NCI-H526 (cell line): Measurements from ENCODE around the gene CARD10.

ENCODE experiments used
- DNase-seq, 2 experiments: peaks; one replicate each; lab custom pipeline; 2025; lab: John Stamatoyannopoulos, UW

CARD10 gene

DNA sequence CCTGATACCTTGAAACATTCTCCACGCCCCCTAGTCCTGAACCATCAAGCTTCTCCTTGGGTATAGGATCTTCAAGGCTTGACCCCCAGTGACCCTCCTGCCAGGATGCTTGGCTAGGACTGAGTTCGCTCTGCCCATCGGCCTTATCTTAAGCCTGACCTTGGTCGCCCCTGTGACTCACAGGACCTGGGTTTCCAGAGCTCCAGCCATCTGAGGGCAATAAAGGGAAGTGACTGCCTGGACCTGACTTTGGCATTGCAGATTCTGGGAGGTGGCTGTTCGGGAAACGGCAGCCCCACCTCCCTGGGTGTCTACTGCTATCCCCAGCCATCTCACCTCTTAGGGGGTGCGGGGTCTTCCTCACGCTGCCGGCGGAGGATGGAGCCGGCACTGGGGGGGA is 15.4 kb downstream of the CARD10 start:
- no peak for DNase-seq

DNA sequence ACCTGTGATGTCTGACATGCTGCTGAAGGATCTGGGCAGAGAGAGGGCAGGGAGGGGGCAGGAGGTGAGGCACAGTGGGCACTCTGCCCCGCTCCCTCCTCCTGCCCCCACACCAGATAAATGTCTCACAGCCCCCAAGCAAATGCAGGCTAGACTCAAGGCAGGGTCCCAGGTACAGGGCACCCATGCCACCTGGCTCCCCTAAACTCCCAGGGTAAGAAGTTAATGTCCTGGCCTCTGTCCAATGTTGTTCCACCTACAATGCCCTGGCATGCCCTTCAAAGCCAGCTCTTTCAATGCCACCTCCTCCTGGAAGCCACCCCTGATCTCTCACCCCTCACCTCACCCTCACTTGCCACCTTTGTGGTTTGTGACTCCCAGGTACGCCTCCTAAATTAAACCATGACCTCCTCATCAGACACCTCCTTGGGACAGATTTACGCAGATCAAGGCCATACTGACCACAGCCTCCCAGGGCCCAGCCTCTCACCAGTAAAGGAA is 16.0 kb downstream of the CARD10 start:
- DNase-seq, result no peak

DNA sequence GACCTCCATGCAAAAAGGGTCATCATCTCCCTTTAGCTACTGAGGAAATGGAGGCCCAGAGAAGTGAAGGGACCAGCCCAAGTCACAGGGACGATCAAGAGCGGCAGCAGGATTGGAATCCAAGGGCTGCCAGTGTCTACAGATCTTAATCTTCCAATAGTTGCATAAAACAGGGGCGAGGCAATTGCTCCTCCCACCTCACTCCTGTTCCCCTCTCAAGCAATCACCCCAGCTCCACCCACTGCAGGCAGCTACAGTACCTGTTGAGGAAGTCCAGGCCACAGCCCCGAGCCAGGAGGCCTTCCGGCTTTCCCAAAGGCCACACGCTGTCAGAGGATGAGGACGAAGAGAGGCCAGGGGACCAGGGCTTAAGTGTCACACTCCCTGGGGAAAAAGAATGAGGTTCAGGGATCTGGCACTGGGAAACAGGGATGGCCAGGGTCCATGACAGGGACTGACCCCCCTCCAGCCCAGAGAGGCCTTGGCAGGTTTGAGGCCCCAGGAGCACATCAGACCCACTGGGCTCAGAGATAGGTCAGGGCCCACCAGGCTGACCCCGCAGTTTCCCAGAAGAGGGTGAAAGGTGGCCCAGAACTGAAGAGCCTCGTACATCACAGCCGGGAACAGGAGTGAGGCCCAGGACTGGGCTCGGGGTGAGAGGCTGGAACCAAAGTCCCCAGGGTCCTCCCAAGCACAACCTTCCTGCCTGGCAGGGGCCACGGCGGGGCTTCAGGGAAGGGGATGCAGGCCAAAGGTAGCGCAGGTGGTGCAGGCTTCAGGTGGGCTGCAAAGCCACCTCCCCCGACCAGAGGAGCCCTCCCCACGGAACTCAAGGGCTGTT is 16.7 kb downstream of the CARD10 start:
- DNase-seq, result peak; percentile 47 to 75

DNA sequence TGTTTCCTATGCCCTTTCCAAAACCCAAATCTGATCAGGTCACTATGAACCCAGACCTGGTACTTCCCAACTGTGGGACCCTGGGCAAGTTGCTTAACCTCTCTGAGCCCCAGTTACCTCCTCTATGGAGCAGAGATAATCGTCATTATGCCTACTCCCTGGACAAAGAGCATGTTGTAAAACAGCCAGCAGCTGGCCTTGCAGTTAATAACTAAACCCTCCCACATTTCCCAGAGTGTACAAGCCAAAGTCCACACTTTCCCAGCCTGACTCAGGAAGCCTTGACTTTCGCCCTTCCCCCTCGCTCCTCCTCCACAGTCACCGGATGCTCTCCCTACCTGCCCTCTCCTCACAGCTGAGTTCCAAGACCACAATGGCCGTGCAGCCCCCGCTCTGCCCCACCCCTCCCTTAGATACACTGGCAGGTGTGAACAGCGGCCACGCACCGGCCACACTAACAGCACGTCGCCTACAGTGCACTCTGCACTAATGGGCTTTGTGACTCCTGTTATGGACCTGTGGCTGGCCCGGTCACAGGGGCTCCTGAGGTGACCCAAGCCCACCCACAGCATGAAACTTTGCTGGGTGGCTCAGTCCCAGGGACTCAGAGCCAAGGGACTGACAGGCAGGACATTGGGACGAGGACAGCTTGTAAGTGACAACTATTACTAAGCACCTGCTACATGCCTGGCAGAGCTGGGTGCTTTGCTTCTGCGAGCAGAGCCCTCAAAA is 17.4 kb downstream of the CARD10 start:
- peak; percentile 92 for DNase-seq

DNA sequence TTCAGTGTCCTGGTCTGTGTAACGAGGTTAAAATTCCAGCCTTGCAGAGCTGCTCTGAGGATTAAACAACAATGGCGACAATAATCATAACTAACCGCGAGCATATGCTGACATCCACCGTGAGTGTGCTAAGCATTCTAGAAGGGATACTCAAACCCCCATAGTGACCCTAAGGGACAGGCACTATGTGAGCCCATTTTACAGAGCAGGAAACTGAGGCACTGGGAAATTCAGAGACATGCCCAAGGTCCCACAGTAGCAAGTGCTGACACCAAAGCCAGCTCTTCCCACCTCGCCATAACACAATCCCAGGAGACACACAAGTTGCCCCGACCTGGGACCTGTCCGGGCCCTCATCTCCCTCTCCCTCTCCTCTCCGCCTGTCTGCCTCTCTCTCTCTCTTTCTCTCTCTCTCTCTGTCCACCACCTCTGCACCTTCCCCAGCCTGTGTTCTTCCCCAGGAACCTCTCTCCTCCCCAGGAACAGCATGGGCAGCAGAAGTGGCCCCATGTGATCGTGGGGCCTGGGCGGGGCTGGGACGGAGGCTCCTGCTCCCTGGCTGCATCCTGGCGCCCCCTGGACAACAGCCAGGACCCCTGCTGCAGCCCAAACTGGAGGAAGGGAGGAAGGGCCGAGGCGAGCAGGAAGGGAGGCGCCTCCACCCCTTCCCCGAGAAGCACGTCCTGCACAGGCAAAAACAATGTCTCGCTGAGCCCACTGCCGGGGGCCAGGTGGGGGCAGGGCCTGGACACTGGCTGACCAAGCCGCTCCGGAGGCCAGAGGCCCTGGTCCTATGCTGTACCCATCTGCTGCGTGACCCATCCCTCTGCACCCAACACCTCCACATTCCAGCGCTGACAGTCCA is 18.2 kb downstream of the CARD10 start:
- DNase-seq, result no peak

DNA sequence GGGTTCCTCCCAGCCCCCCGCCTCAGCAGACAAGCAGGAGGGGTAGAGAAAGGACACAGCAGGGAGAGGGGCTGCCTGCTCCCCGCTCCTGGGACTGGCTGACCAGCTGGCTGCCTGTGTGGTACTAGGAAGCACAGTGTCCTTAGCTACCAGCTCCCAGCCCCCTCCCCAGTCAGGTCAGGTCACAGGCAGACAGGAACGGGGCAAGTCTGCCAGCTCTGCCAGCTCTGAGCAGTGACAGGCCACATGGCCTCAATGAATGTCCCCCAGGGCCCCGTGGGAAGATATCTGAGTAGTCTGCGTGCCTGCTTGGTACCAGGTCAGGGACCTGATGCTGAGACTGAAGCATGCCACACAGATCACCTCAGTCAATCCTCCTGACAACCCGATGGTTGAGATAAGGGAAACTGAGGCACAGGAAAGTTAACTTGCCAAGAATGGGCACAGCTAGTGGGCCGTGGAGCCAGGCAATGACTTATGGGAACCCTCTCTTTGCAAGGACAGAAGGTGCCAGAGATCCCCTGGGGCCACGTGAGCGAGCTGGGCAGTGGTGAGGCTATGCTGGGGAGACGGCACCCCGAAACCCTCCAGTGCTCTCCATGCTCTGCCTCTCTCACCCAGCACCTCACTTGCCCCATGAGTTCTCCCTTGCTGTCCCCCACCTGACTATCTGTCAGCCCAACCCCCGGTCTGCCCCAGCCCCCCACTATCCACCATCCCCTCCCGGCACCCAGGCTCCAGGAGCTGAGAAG is 19.2 kb downstream of the CARD10 start:
- no peak for DNase-seq

DNA sequence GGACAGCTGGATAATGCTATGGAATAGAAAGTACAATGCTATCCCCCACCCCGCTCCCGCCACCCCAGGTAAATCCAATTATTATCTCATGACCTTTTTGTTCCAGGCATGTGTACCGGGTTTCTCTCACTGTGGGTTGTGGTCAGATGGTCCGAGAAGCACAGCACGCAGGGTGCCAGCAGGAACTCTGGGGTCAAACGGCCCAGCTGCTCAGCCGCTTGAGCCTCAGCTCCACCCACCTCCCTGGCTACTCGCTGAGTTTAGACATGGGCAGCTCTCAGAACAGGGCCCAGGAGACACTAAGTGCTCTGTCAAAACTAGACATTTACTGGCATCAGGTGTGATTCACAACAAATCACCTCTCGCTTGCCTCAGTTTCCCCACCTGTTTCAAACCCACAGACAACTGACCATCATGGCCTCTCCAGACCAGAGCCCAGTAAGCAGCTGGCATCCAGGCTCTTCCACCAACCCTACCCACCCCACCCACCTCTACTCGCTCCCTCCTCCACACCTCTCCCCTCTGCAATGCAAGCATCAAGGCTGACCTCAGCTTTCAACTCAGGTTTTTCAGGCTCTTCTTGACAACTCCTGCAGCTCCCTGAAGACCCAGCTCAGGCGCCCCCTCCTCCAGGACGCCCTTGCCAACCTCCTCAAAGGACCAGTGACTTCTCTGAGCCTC is 20.0 kb downstream of the CARD10 start:
- DNase-seq, result no peak

DNA sequence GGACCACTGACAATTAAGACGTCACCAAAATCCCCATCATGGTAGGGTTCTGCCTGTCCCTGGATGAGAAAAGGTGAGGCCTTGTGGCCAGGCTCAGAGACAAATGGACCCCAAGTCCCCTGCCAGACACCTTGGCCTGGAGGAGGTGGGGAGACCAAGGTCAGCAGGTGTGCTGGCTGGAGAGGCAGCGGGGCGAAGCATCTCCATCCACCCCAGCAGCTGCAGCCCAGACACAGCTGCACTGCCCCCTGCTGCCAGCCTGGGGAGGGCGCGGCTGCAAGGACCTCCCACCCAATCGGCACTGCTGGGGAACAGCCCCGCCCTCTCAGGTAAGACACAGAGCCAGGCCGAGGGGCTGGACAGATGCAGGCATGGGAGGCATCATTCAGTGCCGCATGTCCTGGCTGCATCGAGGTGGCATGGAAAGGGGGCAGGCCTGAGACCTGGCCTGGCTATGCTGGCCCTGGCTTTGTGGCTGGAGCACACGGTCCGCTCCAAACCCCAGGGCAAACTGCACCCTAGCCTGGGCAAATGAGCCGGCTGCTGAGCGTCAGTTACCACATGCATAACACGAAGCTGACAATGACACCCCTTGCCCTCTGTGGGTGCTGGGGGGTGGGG is 20.8 kb downstream of the CARD10 start:
- DNase-seq, result peak in 1 of 2 experiments; percentile 79

DNA sequence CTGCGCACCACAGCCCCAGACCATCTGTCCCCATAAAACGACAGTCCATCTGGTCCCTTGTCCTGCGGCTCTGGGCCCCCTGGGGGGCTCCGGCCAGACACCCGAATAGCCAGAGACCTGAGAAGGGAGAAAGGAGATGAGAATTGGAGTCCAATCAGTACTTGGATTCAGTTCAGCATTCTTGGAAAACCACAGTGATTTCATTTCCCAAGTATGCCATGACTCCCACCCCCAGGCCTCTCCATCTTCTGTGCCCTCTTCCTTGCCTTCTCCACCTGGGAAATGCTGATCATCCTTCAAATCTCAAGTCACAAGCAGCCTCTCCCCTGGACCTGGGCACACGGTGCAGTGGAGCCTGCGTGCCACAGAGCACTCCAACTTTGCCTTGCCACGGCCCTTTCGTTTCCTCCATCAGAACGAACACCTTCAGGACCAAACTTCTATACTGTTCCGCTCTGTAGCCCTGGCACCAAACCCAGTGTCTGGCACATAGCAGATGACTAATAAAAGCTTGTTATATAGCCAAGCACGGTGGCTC is 22.1 kb downstream of the CARD10 start:
- no peak for DNase-seq

DNA sequence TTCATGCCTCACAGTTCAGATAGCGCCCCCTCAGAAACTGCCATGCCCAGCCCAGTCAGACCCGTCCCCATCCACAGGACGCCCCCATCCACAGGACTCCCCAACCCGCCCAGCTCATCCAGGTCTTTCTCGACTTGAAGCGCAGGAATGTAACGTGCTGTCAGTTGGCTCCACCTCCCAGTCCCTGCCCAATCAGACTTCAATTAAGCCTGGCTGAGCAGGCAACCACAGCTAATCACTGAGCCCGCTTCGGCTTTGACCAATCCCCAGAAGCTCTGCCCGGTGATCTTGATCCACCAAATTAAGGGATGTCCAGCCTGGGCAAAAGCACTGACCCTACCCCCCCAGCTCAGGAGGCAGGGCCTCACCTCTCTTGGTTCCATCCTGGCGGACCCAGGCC is 22.6 kb downstream of the CARD10 start:
- DNase-seq, result no peak

DNA sequence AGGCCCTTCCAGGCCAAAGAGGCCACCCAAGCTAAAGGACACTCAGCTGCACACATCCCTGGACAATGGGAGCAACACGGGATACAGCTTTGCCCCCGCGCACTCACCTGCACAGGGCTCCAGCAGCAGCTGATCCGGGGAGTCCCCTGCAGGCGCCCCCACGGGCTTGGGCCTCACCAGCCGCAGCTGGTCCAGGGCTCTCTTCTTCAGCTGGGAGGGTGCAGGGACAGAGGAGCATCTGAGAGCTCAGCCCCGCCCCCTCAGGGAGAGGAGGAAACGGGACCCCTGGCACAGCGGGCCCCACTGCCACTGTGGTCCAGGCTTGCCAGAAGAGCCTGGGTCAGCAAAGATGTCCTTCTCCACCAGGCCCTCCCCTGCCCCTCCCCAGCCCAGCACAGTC is 25.2 kb downstream of the CARD10 start:
- no peak for DNase-seq

DNA sequence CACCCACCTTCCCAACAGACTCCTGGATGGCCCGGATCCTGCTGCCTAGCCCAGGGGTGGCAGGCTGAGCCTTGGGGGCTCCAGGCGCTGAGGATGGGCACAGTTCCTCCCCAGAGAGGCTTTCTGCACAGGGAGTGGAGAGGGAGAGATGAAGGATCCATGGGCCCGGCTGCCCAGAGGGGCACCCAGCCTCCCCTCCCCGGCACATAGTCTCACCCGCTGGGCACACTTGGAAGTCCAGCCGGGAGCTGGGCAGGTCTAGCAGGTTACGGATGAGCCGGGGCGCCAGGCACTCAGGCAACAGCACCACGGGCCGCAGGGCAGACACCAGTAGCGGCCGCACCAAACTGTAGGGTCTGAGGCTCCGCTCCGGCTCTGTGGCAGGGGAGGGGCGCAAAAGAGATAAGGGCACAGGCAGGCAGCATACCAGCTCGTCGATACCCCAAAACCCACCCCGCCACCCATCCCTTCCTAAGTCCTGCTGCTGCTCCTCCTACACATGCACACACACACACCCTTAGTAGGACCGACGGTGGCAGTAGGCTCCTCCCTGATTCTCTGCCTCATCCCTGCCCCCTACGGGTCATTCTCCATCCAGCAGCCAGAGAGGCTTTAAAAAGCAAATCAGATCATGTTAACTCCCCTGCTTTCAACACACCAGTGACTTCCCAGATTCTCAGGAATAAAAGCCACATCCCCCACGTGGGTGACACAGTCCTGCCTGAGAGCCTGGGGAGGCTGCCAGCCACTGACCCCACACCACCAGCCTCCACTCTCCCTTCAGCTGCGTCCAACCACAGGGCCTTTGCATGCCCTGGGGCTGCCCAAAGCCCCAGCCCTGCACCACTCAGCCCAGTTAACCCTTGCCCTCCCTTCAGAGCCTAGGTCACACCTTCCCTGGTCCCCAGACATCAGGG is 26.5 kb downstream of the CARD10 start:
- DNase-seq, result peak in 1 of 2 experiments; percentile 31

DNA sequence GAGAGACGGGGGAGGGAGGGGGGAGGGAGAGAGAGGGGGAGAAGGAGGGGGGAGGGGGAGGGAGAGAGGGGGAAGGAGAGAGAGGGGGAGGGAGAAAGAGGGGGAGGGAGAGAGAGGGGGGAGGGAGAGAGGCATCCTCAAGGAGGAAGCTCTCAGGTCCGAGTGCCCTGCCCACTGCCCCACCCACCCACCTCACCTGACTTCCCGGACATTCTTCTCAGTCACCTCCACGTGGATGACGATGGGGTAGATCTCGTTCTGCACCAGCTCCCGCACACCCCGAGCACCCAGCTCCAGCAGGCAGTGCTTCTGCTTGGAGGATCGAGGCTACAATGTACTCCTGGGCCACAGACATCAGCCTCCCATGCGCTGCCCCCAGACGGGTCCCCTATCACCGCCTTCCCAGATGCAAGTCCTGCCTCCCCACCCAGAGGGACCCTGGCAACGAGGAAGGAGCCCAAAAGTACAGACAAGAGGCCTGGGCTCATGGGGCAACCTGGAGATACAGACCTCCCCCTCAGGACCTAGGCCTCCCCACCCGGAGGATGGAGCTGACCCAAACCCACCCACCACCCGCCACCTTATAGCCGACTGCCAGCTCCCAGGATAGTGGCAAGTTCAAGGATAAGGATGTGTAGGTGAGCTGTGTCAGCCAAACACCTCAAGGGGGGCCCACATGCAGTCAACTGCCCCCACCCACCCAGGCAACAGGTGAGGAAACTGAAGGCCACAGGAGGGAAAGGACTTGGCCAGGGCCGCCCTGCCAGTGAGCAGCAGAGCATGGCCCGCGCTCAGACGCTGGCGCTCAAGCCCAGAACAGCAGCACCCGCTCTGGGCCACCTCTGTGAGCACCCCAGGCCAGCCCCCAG is 27.4 kb downstream of the CARD10 start:
- DNase-seq, result no peak

DNA sequence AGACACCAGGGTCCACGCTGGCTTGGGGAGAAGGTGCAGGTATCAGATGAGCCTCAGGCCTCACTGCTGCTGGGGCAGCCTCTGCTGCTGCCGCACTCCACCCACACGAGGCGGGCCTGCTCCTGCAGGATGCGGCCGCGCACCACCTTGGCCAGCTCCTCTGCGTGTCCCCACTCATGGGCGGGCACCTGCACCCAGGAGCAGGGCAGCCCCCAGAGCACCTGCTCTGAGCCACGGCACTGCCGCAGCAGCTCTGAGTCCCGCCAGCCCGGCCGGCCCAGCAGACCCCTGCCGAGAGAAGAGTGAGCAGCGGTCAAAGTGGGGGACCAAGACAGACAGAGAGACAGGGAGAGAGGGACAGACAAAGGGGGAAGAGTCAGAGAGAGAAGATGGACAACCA is 28.1 kb downstream of the CARD10 start:
- no peak for DNase-seq

DNA sequence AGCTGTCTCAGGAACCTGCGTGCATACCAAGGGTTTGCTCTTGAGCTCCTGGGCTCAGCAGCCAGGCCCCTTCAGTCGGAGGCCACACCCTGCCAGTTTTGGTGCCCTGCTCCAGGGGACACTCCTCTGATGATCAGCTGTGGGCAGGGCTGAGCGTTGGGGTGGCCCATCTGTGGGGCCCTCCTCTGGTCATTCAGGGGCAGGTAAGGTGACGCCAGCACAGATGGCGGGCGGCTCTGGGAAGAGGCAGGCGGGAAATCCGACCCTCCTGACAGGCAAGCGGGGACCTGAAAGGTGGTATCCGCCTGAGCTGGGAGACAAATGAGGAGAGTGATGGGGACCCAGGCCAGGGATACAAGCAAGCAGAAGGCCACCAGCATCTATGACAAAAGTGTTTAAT is 29.2 kb downstream of the CARD10 start:
- no peak for DNase-seq

DNA sequence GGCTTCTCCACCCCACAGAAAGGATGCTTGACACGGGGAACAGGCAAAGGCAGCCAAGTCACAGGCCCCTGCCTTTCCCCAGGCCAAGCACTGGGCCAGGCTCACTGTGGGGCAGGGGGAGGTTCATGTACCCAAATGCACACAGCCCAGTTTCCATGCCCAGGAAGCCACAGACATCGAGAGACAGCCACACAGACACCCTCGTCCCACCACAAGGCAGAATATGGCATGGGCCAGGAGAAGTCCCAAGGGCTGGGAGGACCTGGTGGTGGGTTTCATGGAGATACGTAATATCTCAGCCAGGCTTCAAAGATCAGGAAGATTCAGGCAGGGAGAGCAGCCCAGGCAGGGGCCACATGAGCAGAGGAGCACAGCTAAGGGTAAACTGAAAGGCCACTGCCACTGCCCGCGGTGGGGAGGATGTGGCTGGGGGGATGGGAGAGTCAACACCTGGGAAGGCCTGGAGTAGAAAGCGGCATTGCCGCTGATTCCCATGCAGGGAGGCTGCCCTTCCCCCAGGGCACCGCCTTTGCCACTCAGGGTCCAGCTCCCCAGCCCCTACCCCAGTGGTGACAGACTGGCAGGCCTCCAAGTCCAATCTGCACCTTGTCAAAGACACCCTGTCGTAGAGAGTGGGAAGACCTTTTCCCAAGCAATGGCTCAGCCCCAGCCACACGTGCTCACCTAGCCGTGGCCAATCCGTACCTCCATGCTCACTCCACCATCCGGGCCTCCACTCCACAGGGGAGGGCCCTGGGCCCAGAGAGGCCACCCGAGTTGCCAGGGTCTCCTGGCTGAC is 30.7 kb downstream of the CARD10 start:
- no peak for DNase-seq

DNA sequence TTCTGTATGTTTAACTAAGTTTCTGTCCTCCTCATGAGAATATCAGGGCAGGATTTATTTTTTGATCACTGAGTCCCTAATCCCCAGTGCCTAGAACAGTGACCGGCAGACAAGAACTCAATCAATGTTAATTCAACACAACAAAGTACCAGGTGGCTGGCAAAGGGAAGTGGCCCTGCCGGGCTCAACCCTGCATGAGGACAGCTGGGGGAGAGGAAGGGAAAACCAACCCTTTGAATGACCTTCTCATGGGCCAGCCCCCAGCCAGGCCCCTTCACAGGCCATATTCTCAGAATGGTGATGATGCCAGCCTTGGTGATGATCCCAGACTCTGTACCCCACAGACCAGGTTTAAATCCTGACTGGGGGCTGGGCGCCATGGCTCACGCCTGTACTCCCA is 31.6 kb downstream of the CARD10 start:
- no peak for DNase-seq
